Measurements from ENCODE around the gene LGMN.
"Not testable (repeated sequence)": the region's sequence is repeated elsewhere in the genome, so short reads cannot be mapped to it uniquely, and the experiment has no call there.

Gene LGMN

DNA sequence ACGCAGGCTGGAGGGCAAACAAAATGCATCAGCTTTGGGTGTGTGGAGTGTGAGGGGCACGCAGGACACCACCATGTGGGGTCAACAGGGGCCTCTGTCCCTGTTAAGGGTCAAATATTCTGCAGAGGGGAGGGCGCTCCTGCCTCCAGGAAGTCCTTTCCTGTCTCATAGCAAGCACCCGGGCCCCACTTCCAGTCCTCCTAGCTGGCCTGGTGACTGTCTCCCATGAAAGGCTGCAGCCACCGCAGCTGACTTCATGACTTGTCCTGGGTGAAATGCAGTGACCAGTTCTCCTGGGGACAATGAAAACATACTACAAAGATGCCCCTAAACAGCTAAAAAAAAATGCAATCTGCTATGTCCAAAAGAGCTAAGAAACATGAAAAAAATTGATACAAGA, 53.6 kb downstream of the LGMN start:
- DNase-seq (ENCODE audit: low spot score), result no peak

DNA sequence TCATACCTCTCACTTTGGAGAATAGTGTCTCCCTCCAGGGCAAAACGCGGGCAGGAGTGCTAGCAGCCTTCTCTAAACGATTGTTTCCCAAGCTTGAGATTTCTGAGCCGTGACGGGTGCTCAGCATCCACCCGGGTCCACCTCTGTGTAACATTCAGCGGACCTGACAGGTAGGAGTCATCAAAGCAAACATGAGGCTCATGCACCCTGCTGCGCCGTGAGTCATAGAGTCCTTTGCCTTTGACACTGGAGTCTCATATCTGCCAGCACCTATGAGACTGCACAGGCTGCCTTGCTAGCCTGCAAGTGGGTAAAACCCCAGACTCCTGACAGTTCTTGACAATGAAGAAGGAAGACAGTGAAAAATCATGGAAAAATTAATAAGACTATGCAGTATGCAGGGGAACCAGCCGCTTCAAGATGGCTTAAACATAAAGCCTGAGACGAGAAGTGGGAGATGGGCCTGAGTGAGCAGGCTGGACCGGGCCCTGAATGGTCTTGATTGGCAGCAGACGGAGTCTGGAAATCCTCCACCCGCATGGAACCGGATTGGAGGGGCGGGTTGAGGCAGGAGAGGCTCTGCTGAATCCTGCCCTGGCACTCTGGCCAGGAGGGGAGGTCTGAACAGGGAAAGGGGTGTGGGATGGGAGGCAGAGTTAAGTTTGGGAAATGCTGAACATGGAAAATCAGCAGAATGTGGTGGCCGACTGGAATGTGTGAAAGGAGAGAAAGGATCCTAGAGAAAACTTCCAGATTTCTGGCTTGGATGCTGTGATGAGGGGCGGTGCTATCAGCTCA, 54.2 kb downstream of the LGMN start:
- DNase-seq (ENCODE audit: low spot score), result peak; percentile 57

DNA sequence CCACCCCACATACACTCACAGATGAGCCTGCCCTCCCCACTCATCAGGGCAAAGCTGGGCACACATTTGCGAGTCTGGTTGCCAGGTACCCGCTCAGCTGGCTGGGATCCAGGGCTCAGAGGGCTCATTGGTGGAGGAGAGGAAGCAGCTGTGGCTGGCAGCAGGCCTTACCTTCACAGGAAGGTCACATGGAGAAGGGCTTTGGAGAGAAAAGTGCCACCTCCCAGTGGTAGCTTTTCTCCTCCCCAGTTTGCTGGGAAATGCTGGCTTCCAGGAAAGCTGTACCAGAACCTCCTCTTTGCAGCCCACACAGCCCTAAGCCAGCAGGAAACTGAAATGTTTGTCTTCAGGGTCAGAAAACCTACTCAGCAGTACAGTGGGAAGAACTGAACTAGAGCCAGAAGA, 55.6 kb downstream of the LGMN start:
- no peak for DNase-seq (ENCODE audit: low spot score)

DNA sequence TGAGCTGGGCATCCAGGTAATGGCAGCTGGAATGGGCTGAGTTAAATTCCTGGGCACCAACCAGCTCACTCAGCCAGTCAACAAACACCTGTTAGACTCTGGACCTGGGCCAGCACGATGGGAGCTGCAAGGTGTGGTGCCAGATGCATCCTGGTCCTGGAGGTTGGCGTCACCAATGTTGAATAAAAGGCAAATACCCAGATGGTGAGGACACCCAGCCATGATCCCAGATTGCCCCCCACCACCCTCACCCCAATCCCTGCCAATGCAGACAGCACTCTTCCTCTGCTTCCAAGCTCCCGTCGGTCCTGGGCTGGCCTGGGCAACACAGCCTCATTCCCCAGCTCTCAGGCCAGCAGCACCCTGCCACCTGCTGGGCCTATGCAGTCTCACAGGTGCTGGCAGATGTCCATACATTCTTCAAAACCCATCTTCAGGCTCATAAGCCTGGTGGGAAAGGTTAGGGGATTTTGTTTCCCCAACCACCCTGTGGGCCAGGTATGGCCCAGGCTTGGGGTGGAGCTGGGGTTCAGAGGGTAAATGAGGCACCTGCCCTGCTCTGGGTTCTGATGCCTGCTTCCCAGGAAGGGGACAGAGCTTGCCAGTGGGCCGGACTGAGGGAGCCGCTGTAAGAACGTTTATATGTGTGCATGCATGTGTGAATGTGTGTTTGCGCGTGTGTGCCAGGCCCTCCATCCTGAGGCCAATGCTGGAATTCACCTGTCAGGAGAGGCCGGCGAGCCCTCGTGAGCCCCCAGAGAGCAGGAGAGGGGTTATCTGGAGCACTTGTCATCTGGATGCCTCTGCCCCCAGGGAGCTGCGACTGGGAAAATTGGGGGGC, 58.0 kb downstream of the LGMN start:
- peak; percentile 69 for DNase-seq (ENCODE audit: low spot score)

DNA sequence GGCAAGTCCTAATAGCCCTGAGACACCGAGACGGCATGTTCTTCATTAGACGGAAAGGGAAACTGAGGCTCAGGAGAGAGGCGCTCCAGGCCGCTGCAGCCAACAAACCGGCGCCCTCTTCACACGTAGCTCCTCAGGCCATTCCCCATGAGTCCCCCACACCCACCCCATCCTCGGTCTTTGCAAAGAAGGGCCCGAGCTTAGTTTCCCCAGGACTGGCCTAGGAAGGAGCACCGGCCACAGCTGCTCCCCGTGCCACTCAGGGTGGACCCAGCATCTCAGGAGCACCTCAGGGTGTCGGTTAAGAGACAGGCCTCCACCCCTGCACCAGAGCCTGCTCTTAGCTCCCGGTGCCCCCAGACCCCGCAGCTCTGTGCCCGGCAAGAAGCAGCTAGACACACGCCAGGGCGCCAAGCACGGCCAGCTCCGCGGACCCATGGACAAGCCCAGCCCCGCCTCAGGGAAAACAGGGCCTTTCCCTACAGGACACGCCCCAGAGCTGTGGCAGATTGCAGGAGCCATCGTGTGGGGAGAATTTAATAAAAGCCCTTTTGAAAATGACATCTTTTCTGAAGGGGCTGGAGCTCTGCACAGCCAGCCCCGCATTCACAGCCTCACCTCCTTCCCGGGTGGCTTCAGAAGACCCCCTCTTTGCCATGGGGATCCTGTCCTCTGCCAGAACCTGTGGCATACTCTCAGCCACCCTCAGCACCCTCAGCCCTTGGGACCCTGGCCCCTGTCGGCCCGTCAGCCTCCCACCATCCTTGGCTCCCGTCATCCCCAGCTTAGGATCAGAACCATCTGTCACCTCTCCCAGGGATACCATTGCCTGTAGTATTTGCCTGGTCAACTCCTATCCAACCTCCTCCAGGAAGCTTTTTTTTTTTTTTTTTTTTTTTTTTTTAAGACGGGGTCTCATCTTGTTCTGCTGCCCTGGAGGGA, 59.7 kb downstream of the LGMN start:
- no peak for DNase-seq (ENCODE audit: low spot score)

DNA sequence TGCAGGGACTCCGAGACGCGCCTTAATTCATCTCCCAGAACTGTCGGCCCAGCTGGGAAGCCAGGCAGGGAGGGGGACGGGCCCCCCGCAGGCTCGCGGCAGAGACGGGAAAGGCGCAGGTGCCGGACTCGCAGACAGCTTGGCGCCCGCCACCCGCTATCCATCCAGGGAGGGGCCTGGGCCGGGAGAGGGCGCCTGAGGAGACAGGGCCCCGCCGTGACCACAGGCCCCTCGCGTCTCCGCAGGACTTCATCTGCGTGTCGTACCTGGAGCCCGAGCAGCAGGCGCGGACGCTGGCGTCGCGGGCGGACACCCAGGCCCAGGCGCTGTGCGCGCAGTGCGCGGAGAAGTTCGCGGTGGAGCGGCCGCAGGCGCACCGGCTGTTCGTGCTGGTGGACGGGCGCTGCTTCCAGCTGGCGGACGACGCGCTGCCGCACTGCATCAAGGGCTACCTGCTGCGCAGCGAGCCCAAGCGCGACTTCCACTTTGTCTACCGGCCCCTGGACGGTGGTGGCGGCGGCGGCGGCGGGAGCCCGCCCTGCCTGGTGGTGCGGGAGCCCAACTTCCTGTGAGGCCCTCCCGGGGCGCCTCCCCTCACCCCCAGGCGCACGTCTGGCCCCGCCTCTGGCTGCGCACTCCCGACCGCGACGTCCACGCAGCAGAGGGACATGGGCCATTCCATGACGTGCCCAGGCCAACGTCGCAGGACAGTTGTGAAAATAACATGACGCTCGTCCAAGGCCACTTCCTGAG, 60.6 kb downstream of the LGMN start:
- no peak for DNase-seq (ENCODE audit: low spot score)

DNA sequence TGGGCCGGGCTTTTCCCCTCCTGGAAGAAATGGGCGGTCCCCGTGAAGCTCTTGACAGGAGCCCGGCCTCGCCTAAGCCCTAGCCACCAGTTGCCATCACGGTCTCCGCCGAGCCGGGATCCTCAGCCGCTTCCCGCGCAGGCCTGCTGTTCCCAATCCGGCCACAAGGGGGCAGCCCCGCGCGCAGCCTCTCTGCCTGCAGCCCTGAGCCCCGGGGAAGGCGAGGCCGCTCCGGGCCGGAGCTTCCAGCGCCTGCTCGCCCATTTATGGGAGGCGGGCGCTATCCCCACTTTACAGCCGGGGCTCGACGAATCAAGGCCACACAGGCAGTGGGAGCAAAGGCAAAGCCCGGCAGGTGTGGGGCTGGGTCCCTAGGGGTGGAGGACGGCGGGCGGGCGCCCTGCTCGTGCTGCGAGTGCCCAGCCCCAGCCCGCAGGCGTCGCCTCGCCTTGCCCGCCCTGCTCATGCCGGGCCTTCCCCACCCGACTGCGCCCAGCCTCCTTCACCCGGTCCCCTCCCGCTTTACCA, 61.5 kb downstream of the LGMN start:
- peak; percentile 56 for DNase-seq (ENCODE audit: low spot score)

DNA sequence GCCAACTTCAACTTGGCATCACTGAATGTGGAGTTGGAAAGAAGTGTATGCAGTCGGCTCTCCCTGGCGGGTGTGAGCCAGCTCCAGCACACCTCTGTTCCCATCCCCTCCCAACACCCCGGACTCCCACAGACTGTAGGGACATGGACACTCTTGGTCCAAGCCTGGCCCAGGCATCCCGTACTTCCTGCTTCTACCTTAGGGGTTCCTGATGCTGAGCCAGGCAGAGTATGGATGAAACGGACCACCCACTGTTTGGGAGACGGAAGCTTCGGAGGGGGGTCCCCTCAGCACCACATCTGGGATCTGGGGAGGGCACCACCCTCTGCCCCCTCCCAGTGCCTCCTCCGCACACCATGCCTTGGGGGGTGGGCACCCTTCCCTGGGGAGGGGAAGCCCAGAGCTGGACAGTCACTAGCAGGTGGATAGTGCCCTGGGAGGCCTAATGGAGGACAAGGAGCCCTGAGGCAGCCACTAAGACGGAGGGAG, 62.0 kb downstream of the LGMN start:
- no peak for DNase-seq (ENCODE audit: low spot score)

DNA sequence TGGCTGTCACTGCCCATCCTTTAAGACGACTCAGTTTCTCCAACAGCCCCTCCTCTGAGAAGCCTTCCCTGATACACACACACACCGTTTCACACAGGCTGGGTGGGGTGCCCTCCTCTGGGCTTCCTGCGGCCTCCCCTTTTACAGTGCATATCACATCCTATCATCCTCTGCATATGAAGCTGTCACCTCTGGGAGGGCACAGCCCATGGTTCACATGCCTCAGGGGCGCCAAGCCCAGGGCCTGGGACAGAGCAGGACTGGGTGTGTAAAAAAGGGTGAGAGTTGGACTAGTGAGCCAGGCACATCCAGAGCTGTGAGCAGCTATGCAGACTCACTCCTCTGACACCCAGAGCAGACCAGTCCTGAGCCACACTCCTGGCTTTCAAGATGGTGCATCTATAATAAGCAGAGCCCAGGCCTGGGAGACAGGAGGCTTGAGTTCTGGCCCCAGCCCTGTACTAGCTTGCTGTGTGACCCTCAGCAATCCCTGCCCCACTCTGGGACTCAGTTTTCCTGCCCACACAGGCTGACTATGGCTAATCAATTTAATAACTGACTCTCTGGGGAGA, 62.6 kb downstream of the LGMN start:
- DNase-seq (ENCODE audit: low spot score), result no peak

DNA sequence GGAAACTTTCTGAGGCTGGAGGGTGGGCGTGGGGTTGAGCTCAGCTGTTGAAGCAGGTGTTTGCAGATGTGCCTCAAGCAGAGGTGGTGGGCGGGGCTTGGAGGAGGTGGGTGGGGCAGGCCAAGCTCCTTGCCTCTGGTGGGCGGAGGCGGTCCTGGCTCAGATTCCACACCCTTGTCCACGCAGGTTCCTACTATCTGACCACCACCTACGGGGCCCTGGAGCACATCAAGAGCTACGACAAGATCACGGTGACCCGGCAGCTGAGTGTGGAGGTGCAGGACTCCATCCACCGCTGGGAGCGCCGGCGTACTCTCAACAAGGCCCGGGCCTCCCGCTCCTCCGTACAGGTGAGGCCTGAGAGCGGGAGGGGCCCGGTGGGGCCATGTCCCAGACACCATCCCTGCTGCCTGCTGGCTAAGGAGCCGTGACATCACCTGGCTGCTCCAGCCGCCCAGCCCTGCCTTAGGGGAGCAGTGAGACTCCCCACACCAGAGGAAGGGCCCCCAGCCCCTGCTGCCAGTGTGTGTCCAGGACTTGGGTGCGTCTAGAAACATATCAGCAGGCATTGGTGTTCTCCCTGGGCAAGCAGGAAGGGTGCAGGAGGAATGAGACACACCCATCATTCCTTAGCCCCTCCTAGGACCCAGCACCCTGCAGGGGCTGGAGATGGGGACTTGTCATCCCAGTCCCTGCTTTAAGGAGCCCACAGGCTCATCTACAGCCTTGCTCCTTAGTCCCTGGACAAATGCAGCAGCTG, 63.4 kb downstream of the LGMN start:
- no peak for DNase-seq (ENCODE audit: low spot score)

DNA sequence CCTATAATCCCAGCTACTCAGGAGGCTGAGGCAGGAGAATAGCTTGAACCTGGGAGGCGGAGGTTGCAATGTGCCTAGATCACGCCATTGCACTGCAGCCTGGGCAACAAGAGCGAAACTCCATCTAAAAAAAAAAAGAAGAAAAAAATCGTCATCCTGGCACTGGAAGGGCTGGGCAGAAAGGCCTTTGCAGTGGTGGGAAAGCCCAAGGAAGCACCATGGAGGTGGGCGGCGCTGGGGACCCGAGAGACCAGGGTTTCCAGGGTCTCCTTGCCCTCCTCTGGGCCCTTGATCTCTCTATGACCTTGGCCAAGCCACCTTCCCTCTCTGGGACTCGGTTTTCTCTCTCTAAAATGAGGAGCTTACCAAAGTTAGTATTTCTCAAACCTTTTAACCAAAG, 65.4 kb downstream of the LGMN start:
- DNase-seq (ENCODE audit: low spot score), result no peak

DNA sequence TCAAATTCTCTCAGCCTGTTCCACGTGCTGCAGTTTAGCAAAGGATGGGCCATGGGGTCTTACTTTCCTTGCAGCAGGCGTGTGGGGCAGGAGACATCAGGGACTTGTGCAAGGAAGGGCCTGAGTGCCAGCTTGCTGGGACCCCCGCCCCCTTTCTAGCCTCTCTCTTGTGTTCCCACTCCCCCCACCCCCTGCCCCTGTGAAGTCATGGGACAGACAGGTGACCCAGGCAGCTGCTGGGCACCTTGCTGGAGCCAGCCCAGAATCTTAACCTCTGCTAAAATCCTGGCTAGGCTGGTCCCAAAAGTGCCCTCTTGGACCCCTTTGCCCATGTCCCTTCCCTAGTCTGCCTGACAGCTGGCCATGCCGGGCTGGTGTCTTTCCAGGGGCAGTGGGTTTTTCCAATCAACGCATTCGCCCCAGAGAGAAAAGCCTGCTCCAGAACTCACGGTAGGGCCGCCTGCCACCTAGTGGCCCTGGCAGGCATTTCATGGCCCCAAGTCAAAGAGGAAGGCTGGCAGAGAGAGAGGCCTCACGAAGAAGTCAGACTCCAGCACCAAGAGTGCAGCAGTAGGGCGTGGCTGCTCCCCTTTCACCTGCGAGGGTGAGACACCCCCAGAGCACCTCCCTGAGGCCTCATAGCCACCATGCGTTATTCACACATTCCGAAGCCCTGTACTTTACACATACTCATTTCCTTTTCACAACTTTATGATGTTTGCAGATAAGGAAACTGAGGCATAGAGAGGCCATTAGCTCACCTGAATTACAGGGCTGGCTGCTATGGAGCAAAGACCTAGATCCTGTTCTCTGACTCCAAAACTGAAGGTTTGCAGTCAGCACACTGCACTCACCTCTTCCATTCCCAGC, 67.4 kb downstream of the LGMN start:
- peak; percentile 63 for DNase-seq (ENCODE audit: low spot score)

DNA sequence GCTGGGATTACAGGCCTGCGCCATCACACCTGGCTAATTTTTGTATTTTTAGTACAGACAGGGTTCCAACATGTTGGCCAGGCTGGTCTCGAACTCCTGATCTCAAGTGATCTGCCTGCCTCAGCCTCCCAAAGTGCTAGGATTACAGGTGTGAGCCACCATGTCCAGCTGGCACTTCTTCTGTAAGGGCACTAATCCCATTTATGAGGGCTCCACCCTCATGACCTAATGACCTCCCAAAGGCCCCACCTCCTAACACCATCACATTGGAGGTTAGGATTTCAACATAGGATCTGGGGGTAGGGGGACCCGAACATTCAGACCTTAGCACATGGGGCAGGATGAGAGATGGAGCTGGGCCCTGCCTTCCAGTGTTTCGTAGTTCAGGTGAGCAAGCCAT, 68.1 kb downstream of the LGMN start:
- not testable (repeated sequence) for DNase-seq (ENCODE audit: low spot score)

DNA sequence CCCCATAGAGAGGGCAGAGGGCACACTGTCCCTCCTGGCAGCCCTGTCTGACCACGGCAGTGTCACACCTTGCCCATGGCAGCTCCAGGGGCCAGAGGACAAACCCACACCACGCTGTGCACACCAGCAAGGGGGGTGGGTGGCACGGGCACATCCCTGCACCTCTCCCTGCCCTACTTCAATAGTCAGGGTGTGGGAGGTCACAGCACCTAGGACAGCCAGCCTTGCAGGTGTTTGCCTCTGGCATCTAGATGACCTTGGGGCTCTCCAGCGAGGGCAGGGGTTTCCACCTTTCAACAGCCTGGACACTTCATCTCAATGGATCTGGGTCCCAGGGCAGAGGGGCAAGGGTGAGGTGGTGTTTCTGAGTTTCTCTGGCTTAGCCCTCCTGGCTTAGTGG, 69.2 kb downstream of the LGMN start:
- DNase-seq (ENCODE audit: low spot score), result no peak

DNA sequence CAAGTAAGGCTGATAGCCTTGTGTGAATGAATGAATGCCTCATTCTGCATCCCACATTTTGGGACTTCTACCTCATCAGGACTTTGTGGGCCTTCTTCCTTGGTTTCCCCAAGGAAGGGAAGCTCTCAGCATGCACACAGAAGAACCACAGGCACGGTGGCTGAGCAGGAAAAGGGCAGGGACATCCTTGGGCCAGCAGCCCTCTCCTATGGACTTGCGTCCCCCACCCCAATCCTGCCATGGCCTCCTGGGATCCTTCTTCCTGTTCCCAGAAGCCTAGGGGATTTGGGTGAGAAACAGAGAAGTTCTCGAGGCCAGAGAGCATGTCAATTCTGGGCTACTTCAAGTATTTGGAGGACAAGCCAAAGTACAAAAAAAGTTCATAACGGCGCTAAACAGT, 69.7 kb downstream of the LGMN start:
- DNase-seq (ENCODE audit: low spot score), result no peak

DNA sequence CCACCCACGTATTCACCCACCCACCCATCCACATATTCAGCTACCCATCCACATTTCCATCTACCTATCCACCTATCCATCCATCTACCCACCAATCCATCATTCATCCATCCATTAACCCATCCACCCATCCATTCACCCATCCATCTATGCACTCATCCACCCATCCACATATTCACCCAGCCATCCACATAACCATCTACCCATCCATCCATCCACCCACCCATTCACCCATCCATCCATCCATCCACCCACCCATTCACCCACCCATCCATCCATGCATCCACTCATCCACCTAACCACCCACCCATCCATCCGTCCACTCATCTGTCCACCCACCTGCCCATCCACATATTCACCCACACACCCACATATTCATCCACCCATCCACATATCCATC, 70.5 kb downstream of the LGMN start:
- no peak for DNase-seq (ENCODE audit: low spot score)

DNA sequence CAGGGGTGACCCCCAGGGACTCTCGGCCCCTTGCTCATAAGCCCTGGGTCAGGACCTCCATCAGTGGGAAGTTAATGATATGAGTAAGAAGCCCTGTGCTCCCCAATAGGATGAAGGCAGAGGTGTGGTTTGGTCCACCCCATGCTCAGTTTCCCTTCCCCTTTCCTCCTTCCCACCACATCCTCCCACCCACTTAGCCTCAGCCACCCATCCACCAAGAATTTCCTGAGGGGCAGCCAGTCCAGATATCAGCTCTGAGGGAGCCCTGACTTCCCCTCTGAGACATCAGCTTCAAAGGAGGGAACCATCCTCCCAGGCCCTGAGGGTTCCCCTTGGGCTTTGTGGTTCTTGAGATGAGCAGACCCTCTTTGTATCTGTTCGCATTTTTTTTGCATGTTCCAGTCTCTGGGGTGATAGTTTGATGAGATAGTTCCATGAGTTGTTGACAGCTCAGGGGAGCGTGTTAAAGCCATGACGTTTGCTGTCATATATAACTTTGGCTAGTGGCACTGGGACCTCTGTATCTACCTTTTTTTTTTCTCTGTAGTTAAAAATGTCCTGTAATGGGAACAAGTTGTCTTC, 71.2 kb downstream of the LGMN start:
- DNase-seq (ENCODE audit: low spot score), result no peak

DNA sequence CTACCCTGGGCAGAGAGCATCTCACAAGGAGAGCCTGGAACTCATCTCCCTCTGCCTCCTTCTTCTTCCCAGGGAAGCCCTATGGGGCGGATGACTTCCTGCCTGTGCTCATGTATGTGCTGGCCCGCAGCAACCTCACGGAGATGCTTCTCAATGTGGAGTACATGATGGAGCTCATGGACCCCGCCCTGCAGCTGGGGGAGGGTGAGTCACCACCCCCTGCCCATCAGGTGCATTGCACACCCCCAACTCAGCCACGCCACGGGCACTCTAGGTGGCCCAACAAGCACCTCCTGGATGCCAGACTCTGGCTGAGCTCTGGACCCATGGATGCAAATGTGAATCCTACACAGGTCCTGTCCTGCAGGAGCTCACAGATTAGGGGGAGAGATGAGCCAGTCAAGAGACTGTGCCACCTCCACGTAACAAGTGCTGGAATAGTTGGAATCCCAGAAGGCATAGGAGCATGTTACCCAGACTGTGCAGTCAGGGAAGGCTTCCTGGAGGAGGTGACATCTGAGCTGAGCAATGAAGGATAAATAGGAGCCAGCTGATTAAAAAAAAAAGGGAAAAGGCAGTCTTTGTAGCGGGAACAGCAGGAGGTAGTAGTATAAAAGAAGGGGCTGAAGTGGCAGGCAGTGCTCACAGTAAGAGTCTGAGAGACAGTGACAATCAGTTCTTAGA, 71.9 kb downstream of the LGMN start:
- DNase-seq (ENCODE audit: low spot score), result no peak

Measured in RKO (cell line).